Stimulated activated CD8-positive, alpha-beta memory T cell treated with anti-CD3 and anti-CD28 coated beads, Interleukin-15, amount 100 ng/mL, for 48 hours (primary cell): ENCODE results near the gene RRP1B.
"Not testable (repeated sequence)": the region's sequence is repeated elsewhere in the genome, so short reads cannot be mapped to it uniquely, and the experiment has no call there.

Experiments
- DNase-seq, 2 donors: peaks; one replicate each; pipeline ENCODE4 v3.0.0-alpha.2; 2020; ENCODE audit warnings: low read depth in 2 of 2

Gene RRP1B

GRCh38 chr21:43697758-43698643, 38.6 kb downstream of the RRP1B start:
- DNase-seq, result no peak

- not testable (repeated sequence) for DNase-seq
Measured at GRCh38 chr21:43699492-43699777, 40.1 kb downstream of the RRP1B start.

GRCh38 chr21:43699933-43700599, 40.7 kb downstream of the RRP1B start:
- DNase-seq, result no peak

- DNase-seq, result no peak
Measured at GRCh38 chr21:43701936-43702784, 42.8 kb downstream of the RRP1B start.

GRCh38 chr21:43702785-43703034, 43.4 kb downstream of the RRP1B start:
- no peak for DNase-seq

DNA sequence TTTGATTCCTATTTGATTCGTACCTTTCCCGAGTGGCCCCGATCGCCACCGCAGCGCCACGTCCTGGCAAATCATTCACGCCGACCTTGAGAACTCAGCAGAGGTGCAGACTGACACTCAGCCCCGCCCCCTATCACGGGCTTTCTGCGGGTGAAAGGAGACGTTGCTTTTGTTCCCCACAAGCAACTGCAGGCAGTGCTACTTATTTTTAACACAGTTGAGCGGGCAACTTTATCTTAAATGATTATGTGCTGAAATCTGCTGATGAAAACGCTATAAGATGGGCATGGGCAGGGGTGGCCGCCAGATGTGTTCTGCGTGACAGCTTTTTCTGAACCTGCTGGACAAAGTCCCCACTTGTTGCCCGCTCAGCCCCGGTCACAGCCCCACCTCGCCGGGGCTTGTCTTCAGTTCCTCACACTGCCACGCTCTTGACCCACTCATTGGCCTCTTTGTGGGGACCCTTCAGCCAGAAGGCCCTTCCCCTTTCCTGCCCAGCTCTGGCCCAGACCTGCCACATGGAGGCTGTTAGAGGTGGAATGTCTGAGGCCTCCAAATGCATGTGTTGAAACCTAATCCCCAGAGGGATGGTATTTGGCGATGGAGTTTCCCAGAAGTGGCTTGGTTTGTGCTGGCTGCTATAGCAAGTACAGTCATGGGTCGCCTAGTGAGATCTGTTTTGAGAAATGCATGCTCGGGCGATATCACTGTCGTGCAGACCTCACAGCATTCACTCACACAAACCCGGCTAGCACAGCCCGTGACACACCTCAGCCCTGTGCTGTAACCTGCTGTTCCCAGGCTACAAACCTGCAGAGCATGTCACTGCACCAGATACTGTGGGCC, 43.9 kb downstream of the RRP1B start:
- DNase-seq, result peak in 1 of 2 donors; percentile 10

- no peak for DNase-seq
Measured at GRCh38 chr21:43707462-43707861, 48.1 kb downstream of the RRP1B start.

GRCh38 chr21:43708745-43709381, 49.5 kb downstream of the RRP1B start:
- DNase-seq, result no peak

DNA sequence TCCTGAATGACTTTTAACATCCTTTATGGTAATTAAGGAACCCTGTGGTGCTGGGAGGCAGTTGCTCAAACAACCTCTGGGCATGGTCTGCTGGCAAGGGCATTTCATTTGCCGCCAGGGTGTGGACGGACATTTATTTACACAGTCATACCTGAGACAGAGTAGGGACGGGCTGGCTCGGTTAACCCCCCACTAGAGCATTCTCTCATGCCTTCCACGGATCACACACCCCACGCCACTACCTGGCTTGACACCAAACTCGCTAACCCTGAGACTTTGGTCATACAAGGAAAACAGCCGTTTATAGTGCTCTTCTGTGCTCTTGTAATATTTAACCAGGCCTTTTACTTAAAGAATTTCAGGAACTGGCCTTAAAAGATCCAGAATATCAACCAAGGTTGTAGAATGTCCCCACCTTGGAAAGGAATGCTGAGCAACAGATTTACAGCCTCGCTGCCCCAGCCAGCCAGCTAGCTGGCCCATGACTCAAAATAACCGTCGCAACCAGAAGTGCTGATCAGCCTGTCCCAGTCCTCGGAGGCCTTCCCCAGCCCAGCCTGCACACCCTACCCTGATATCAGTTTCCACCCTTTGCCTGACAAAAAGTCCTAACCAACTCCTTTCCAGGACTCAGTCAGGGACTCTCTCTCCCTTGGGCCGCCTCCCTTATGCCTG, 53.0 kb downstream of the RRP1B start:
- no peak for DNase-seq

GRCh38 chr21:43713123-43713522, 53.8 kb downstream of the RRP1B start:
- DNase-seq, result not testable (repeated sequence)

DNA sequence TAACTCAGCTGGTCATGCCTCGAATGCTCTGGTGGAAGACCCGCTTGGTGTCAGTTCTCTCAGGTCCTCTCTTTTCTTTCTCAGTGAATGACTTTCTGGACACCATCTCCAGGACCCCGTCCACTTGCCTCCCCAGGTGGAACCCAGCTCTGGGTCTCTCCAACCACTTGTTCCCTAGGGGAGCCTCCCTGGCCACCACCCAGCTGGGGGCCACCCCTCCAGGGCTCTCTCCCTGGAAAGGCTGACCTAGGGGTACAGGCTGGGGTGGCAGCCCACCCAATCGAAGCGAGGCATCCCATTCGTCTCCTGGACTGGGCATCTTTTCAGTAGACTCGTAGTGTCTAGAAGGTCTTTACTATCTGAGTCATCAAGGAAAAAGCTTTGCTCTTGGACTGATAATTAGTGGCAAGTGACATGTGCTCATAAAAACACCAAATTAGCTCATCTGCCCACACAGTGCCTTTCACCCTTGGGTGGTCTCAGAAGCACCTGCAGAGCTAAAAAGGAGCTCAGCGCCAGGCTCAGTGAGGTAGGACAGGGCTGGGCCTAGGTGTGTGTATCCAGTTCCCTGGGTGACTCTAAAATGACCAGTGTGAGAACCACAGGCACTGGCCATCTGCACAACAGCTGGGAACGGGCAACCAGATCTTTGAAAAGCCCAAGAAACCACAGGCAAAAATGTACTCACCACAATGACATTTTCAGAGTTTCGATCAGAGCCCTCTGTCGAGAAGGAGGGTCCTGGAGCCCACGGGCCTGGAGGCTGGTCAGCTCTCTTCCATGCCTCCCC, 57.2 kb downstream of the RRP1B start:
- no peak for DNase-seq

- no peak for DNase-seq
Measured at GRCh38 chr21:43717166-43717853, 58.0 kb downstream of the RRP1B start.

DNA sequence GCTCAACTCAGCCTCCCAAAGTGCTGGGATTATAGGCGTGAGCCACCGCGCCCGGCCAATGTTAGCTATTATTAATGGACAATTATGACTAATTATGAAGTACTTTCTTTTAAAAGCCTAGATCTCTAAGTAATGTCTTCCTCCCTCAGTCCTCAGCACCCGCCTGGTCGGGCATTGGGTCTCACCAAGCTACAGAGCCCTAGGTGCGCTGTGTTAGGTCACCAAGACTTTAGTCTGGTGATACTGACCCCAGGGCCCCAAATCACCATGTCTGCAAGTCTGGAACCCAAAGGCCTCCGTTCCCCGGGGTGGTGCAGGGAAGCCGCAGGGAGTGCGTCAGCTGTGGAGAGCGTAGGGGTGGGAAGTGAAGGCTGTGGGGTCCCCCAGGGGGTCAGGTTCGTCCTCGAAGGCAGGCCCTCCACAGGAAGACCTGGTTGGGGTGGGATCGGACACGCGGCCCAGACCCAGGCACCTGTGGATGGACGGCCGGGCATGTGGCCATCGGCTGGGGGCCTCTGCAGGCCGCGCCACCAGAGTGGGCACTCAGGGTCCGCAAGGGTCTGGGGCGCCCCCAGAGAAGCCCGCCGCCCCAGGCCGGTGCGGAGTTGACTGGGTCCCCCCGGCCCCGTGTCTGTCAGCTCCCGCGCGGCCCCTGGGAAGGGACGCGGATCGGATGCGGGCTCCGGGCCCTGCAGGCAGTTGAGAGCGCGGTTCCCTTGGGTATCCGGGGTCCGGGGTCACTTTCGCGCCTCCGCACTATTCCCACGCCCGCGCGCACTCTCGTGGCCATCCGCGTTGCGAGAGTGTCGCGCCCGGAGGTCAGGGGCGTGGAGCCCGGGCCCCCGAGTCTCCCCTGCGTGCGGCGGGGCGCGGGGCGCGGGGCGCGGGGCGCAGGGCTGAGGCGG, 58.9 kb downstream of the RRP1B start:
- DNase-seq, result no peak

- DNase-seq, result peak; percentile 66 to 75
Measured at GRCh38 chr21:43718872-43719747, 59.8 kb downstream of the RRP1B start, which contains the start of gene PDXK. TSS of gene PDXK (plus strand) at chr21:43719129. CDS start at chr21:43719295, 166 bp downstream.

DNA sequence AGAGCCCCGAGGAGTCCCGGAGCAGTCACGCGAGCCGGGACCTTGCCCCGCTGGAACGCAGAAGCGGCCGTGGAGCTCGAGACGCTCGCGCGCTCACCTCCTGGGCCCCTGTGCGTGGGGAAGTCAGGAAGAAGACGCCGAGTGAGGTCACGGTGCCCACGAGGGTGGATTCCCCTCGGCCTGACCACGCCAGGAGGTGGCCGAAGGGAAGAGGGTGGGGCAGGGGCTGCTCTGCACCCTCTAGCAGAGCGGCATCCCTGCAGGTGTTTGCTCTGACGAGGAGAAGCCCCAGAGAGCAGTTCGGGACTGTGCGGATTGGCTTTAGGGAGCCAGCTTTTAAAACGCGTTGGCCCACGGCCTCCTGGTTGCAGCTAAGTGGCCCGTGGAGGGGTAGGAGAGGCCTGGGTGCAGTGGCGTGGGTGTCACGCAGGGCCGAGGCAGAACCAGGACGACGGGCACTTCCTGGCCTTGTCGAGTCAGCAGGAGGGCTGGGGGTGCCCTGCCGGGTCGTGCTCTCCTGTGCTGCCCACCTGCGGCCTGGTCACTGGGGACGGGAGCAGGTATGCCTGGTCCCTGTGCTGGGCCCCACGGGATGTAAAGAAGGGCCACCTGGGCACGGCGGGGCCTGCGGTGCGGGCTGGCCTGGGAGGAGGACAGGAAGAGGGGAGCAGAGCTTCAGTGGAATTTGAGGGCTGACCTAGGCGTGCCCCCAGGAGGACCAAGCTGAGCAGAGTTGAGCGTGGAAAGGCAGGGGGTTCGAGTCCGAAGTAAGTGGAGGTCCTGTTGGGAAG, 60.6 kb downstream of the RRP1B start:
- DNase-seq, result no peak

GRCh38 chr21:43720539-43721166, 61.3 kb downstream of the RRP1B start:
- no peak for DNase-seq
